ENCODE results near the gene WDR89.

GRCh38 chr14:63644741-63645140 lies 3.1 kb upstream of the WDR89 start:
- TF ChIP-seq CTCF (IDR thresholded peaks at IDR 0.05 in 2 of 3, conservative IDR thresholded peaks at IDR 0.05 in 1 of 3; ENCODE audit: insufficient read depth in 2 of 3, low read depth in 1 of 3, low read length in 3 of 3) (no peak), NR1H2 (CRISPR knock-in tag; IDR thresholded peaks at IDR 0.05) (no peak), ZFP91 (CRISPR knock-in tag; IDR thresholded peaks at IDR 0.05) (no peak), MBD2 (IDR thresholded peaks at IDR 0.05; ENCODE audit: borderline replicate concordance, low read depth) (no peak), KLF13 (tag; IDR thresholded peaks at IDR 0.05; ENCODE audit: borderline replicate concordance, low read depth) (no peak), TCF7 (IDR thresholded peaks at IDR 0.05; ENCODE audit: borderline replicate concordance) (no peak), GABPA (tag; conservative IDR thresholded peaks at IDR 0.05; ENCODE audit: low read depth) (no peak), REST (IDR thresholded peaks at IDR 0.05; ENCODE audit: borderline replicate concordance) (no peak), REST (CRISPR knock-in tag; IDR thresholded peaks at IDR 0.05; ENCODE audit: low read depth) (no peak), CHD4 (IDR thresholded peaks at IDR 0.05; ENCODE audit: insufficient read depth, insufficient replicate concordance, low read depth, low read length, poor library complexity, severe bottlenecking) (no peak), THAP7 (CRISPR knock-in tag; IDR thresholded peaks at IDR 0.05) (no peak), EHMT2 (IDR thresholded peaks at IDR 0.05) (no peak), KLF10 (CRISPR knock-in tag; IDR thresholded peaks at IDR 0.05) (no peak), ZBTB5 (IDR thresholded peaks at IDR 0.05) (no peak)
